ENCODE data around the gene MORN1. TPM values are rescaled to one million over a fixed set of nuclear protein-coding genes. Genes with fewer than 3 reads are reported as not detected.

Gene MORN1
- total and polyA plus RNA-seq, 10 of the 15 experiments (the other 5 are each of a cell fraction or from before 2014, with no cell fraction given): 0.76 to 7.9 (median 5.5) TPM

- H3K4me1 ChIP-seq (ENCODE audit: control insufficient read depth, insufficient read depth, low read length): peaks cover 28% of the 10 kb centered on the region
- no peak overlapping the region for H2AFZ ChIP-seq (ENCODE audit: control insufficient read depth, low read depth, low read length)
- in situ Hi-C loops (cut with MboI): no loop called here
- WGBS (ENCODE audit: insufficient coverage, insufficient replicate concordance, low lambda C conversion rate, missing lambda C conversion rate): 94% methylated on average over 24 of the region's 24 CpGs
- CTCF ChIA-PET: interaction anchor here (1.7 kb wide), 1 partner anchor 12 kb away, joined by 5 read pairs; no protein-coding TSS in a partner anchor
- peaks cover 0 to 14% of the 10 kb centered on the region in 2 experiments; a peak in 2 of 4 replicates for H3K36me3 ChIP-seq (ENCODE audit: control insufficient read depth in 2 of 2, insufficient read depth in 2 of 2, low read length in 1 of 2)
- POLR2A ChIA-PET: no interaction called here
- no peak overlapping the region for H3K4me2 ChIP-seq (ENCODE audit: control insufficient read depth, insufficient read depth)
- intact Hi-C loops (cut with micrococcal nuclease; ENCODE audit: unreplicated experiment): loop anchor here (10.0 kb wide), 1 partner anchor 242 kb away; no protein-coding TSS in a partner anchor
- H3K27me3 ChIP-seq (replicated peaks in 1 of 2; ENCODE audit: control insufficient read depth in 2 of 2, insufficient read depth in 2 of 2, low read length in 1 of 2): no peaks in the 10 kb centered on the region
- no peak for ATAC-seq
- H3K27ac ChIP-seq (ENCODE audit: control insufficient read depth, insufficient read depth): no peak overlapping the region
- H3K4me3 ChIP-seq: no peak overlapping the region
- H3K79me2 ChIP-seq (ENCODE audit: control insufficient read depth, insufficient read depth, low read length): peaks cover 18% of the 10 kb centered on the region
- no peaks in the 10 kb centered on the region for H4K20me1 ChIP-seq (ENCODE audit: control insufficient read depth, insufficient read depth)
- SMC1A ChIA-PET (ENCODE audit: uncharacterized antibody, unreplicated experiment): no interaction called here
- no peak for FAIRE-seq
- RAD21 ChIA-PET (ENCODE audit: unreplicated experiment): interaction anchor here (2.5 kb wide), 1 partner anchor 74 kb away, joined by 9 read pairs; the partner anchor contains the start of gene SKI
- no peak for DNase-seq (ENCODE audit: low read depth, low spot score)
- BruUV-seq (replicated peaks): no TSS peak
- no peaks in the 10 kb centered on the region for H3K9me3 ChIP-seq (replicated peaks; ENCODE audit: control insufficient read depth, insufficient read depth, low read length)
- H3K9ac ChIP-seq (ENCODE audit: control insufficient read depth, insufficient read depth, low read length): no peak overlapping the region
- no peak for TF ChIP-seq CHD2 (IDR thresholded peaks at IDR 0.05; ENCODE audit: borderline replicate concordance, low read depth, low read length)
- TF ChIP-seq IKZF1 (conservative IDR thresholded peaks at IDR 0.05): no peak
- no peak for TF ChIP-seq E4F1 (IDR thresholded peaks at IDR 0.05; ENCODE audit: borderline replicate concordance, partially characterized antibody)
- TF ChIP-seq, protein P1, sequence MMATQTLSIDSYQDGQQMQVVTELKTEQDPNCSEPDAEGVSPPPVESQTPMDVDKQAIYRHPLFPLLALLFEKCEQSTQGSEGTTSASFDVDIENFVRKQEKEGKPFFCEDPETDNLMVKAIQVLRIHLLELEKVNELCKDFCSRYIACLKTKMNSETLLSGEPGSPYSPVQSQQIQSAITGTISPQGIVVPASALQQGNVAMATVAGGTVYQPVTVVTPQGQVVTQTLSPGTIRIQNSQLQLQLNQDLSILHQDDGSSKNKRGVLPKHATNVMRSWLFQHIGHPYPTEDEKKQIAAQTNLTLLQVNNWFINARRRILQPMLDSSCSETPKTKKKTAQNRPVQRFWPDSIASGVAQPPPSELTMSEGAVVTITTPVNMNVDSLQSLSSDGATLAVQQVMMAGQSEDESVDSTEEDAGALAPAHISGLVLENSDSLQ (IDR thresholded peaks at IDR 0.05): no peak
- TF ChIP-seq SKIL (IDR thresholded peaks at IDR 0.05; ENCODE audit: low read depth, poor library complexity, severe bottlenecking): no peak
- no peak for TF ChIP-seq NR2C2 (IDR thresholded peaks at IDR 0.05; ENCODE audit: borderline replicate concordance, control insufficient read depth, insufficient read length, low read depth)
- no peak for TF ChIP-seq IRF3 (IDR thresholded peaks at IDR 0.05)
- TF ChIP-seq MXI1 (IDR thresholded peaks at IDR 0.05; ENCODE audit: low read depth, low read length): no peak
- TF ChIP-seq CEBPZ (IDR thresholded peaks at IDR 0.05; ENCODE audit: low read depth, low read length): no peak
These were observed 88.9 kb downstream of the MORN1 start for GRCh38 chr1:2302292-2302925.

Measured in GM12878 (cell line).